LNCAP (cell line): ENCODE results near the gene SHROOM3.

ENCODE experiments used
- TF ChIP-seq, protein P1 (sequence below): fragments of 450-650 bp; IDR thresholded peaks from 2 replicates; pipeline ENCODE4 v1.5.1; 2017; ENCODE audit warnings: mild to moderate bottlenecking

The SHROOM3 gene

DNA sequence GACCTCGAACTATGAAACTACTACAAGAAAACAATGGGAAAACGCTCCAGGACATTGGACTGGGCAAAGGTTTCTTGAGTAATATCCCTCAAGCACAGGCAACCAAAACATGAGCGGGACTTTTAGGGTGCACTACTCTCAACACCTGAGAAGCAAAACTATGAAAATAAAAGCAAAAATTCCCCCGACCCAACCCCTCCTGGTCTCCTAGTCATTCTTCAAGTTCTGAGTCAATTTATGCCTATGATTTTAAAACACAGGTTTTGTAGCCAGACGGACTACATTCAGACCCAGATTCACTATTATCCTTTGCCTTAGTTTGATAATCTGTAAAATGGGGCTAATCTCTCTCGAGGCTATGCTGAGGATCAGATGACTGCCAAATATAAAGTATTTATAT lies 365.9 kb downstream of the SHROOM3 start:
- TF ChIP-seq, protein P1, sequence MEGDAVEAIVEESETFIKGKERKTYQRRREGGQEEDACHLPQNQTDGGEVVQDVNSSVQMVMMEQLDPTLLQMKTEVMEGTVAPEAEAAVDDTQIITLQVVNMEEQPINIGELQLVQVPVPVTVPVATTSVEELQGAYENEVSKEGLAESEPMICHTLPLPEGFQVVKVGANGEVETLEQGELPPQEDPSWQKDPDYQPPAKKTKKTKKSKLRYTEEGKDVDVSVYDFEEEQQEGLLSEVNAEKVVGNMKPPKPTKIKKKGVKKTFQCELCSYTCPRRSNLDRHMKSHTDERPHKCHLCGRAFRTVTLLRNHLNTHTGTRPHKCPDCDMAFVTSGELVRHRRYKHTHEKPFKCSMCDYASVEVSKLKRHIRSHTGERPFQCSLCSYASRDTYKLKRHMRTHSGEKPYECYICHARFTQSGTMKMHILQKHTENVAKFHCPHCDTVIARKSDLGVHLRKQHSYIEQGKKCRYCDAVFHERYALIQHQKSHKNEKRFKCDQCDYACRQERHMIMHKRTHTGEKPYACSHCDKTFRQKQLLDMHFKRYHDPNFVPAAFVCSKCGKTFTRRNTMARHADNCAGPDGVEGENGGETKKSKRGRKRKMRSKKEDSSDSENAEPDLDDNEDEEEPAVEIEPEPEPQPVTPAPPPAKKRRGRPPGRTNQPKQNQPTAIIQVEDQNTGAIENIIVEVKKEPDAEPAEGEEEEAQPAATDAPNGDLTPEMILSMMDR: no peak

DNA sequence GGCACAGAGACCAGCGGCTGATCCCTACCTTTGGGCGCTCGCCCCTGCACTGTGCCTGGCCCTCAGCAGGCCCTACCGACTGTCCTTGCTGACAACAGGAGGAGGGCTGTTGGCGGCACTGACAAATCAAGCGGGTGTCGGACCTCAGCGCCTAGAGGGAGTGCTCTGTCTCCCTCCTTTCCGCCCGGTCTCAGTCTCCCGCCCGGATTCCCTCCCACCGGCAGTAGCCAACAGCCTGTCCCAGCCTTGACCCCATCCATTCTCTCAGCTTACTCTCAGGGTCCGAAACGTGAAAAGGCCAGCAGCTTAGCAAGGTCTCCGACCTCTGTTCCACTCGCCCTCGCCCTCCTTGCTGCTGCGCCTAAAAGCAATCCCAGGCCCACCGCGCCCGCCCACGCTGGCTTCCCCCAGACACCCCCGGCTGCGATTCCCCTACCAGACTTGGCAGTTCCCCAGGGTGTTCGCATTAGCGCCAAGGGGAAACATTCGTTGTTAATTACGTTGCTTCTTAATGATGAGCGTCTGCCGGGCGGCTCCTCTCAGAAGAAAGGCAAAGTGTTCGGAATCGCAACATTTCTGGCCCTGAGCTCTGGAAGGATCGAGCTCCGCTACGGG lies 366.7 kb downstream of the SHROOM3 start:
- TF ChIP-seq, protein P1: no peak

DNA sequence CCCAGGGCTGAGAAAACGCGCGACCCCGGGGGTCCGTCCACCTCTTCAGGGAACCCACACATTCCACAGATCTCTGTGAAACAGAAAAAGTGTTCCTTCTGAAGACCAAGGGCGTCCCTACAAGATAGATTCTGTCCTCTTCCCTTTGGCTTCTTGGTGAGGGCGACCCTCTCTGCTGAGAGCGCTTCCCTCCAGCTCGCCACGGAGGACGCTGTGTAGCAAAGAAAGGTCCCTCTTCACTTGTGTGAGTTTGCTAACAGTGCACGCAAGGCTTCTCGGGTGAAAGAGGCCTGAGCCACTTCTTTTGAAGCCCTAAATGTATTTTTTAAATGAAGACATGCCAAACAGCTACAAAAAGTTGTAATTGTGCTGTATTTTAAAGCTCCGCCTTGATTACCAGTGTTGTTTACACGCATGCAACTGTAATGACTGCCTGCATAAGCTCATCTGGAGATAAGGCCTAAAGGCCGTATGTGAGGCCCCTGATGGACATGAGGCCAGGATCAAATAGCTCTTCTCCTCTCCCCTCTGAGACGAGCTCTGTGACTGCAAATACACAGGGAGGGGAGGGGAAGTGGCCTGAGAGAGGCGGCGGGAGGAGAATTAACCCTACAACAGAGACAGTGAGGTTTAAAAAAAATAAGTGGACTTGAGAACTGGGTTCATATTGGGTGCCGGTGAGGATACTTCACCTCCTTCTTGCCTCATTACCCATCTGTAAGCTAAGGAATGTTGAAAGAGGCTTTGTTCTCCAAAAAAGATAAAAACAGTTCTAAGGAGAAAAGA lies 367.4 kb downstream of the SHROOM3 start:
- TF ChIP-seq, protein P1: no peak

DNA sequence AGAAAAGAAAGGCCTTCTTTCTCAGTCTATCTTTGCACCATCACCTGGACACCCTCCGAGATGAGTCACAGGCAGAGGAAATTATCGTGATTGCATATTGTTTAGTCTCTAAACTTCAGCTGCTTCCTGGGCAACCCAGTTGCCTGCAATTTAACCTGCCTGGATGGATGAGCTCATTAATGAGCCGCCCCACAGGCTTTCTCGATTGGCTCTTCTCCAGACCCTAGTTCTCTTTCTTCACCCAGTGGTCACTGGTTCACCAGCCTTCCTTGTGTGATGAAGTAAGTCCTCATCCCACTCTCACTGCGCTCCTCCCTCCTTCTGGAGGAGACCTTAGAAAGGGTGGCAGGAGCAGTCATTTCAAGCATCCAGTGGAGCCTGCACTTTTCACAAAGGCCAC lies 368.5 kb downstream of the SHROOM3 start:
- TF ChIP-seq, protein P1: no peak

DNA sequence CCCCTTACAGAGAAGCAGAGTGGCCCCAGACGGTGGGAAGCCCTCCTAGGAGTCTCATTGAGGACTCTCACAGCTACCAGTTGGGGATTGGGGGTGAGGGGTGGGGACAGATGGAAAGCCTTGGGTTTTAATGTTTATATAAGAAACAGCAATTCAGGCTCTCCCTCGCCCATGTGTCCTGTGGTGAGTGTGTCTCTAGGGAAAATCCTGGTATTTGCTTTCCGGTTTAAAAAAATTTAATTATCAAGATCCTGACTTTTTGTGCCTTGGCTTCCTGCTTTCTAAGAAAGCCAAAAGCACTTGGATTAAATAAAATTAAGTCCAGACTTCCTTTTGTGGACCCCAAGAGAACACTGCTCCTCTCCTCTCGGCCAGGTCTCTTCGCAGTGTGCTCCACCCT lies 369.1 kb downstream of the SHROOM3 start:
- TF ChIP-seq, protein P1: no peak

DNA sequence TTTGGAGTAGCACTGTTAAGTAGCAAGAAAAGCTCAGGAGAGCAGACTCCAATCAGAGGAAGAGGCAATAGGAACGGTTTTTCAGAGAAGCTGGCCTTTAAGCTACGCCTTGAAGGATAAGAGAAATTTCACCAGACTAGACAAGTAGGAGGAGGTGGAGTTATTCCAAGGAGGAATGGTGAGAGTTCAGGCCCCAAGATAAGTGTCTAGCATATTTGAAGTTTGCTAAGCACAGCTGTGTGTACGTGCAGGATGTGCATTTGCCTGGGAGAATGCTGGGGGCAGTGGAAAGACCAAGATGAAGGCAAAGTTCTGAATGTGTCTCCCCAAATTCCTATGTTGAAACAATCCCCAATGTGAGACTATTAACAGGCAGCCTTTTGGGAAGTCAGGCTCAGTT lies 371.3 kb downstream of the SHROOM3 start:
- TF ChIP-seq, protein P1: no peak

DNA sequence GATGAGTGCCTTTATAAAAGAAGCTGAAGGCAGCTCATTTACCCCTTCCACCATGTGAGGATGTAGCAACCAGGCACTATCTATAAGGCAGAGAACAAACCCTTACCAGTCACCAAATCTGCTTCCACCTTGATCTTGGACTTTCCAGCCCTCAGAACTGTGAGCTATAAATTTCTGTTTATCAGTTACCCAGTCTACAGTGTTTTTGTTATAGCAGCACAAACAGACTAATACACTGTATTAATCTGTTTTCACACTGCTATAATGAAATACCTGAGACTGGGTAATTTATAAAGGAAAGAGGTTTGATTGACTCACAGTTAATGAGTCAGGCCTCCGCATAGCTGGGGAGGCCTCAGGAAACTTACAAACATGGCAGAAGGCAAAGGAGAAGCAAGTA lies 371.7 kb downstream of the SHROOM3 start:
- TF ChIP-seq, protein P1: no peak
